Keratinocyte (primary cell): Measurements from ENCODE around the gene SF1. TPM values are rescaled to one million over a fixed set of nuclear protein-coding genes. Genes with fewer than 3 reads are reported as not detected.

Experiments used
- DNase-seq: peaks from one replicate; pipeline ENCODE4 v3.0.0-alpha.2; 2011; ENCODE audit warnings: low read depth, missing footprints, low spot score
- FAIRE-seq: peaks from 2 replicates; lab custom pipeline; 2011; peaks lifted over from hg19 to GRCh38; lab: Jason Lieb, UNC
- H2AFZ ChIP-seq: 2 replicates; pipeline ENCODE4 v1.6.0; 2012; ENCODE audit warnings: low read length, control low read depth, inconsistent platforms; ENCODE audit not compliant: control insufficient read depth
- H3K27ac ChIP-seq: 2 replicates; pipeline ENCODE4 v1.5.1; 2011; ENCODE audit warnings: low read length; ENCODE audit not compliant: control insufficient read depth, insufficient read depth
- H3K27me3 ChIP-seq: 3 replicates; pipeline ENCODE4 v1.6.0; 2011; ENCODE audit warnings: low read length; ENCODE audit not compliant: control insufficient read depth, insufficient read depth; ENCODE audit errors: extremely low read depth
- H3K36me3 ChIP-seq, 2 experiments: 2 replicates in 1 of 2; 3 replicates in 1 of 2; pipeline ENCODE4 v1.5.1; 2011; ENCODE audit warnings: low read length in 2 of 2, mild to moderate bottlenecking in 1 of 2; ENCODE audit not compliant: control insufficient read depth in 2 of 2, insufficient read depth in 2 of 2; ENCODE audit errors: extremely low read depth in 1 of 2
- H3K4me1 ChIP-seq: 3 replicates; pipeline ENCODE4 v1.5.1; 2011; ENCODE audit warnings: low read length; ENCODE audit not compliant: control insufficient read depth, insufficient read depth; ENCODE audit errors: extremely low read depth
- H3K4me2 ChIP-seq: 3 replicates; pipeline ENCODE4 v1.6.0; 2011; ENCODE audit warnings: low read depth, low read length; ENCODE audit not compliant: control insufficient read depth, insufficient read depth; ENCODE audit errors: extremely low read depth
- H3K4me3 ChIP-seq, 3 experiments: fragments of 200-600 bp in 1 of 3; sonication (generic) in 1 of 3; 2 replicates in 2 of 3; 3 replicates in 1 of 3; pipeline ENCODE4 v1.5.1; 2011 to 2016; ENCODE audit warnings: low read length in 3 of 3, mild to moderate bottlenecking in 3 of 3, control low read depth in 2 of 3, inconsistent platforms in 1 of 3, low read depth in 1 of 3, mixed read lengths in 1 of 3, mixed run types in 1 of 3, moderate library complexity in 1 of 3; ENCODE audit not compliant: control insufficient read depth in 2 of 3, insufficient read depth in 2 of 3; ENCODE audit errors: extremely low read depth in 1 of 3
- H3K79me2 ChIP-seq: 2 replicates; pipeline ENCODE4 v1.6.0; 2012; ENCODE audit warnings: low read length; ENCODE audit not compliant: control insufficient read depth, insufficient read depth
- H3K9ac ChIP-seq: 3 replicates; pipeline ENCODE4 v1.6.0; 2011; ENCODE audit warnings: low read length; ENCODE audit not compliant: control insufficient read depth, insufficient read depth; ENCODE audit errors: extremely low read depth
- H3K9me1 ChIP-seq: 3 replicates; pipeline ENCODE4 v1.6.0; 2011; ENCODE audit warnings: low read length; ENCODE audit not compliant: control insufficient read depth, insufficient read depth; ENCODE audit errors: extremely low read depth
- H3K9me3 ChIP-seq: 2 replicates; pipeline ENCODE4 v1.5.1; 2012; ENCODE audit warnings: low read depth, low read length; ENCODE audit not compliant: control insufficient read depth
- H4K20me1 ChIP-seq: 3 replicates; pipeline ENCODE4 v1.6.0; 2011; ENCODE audit warnings: low read length; ENCODE audit not compliant: control insufficient read depth, insufficient read depth; ENCODE audit errors: extremely low read depth
- EZH2 ChIP-seq: IDR thresholded peaks from one replicate; pipeline ENCODE4 v1.6.1; 2012; ENCODE audit warnings: inconsistent platforms, mild to moderate bottlenecking, low read length, moderate library complexity
- dilution Hi-C: fragments of 300-500 bp; cut with MboI; formaldehyde crosslinking; loops from one replicate; pipeline ENCODE4 v1.7.0; 2020; ENCODE audit warnings: low sequenced_read_pairs; ENCODE audit not compliant: extremely low pct_ligation_motif_present
- polyA plus RNA-seq, 5 experiments: library from polyadenylated mRNA; depleted of rRNA in 3 of 5; stranded (reverse) in 3 of 5; stranded (forward) in 1 of 5; unstranded in 1 of 5; fragments of >200 nt; gene quantifications; 1 replicate in 1 of 5; 2 replicates in 3 of 5; 3 replicates in 1 of 5; pipeline versions ENCODE4 v1.2.1 to v1.2.3, GENCODE V29; 2011 to 2012; ENCODE audit warnings: missing spikeins in 2 of 5, low read depth in 1 of 5, low replicate concordance in 1 of 5
- TF ChIP-seq, protein P1 (sequence below), 3 experiments: IDR thresholded peaks in 1 of 3; conservative IDR thresholded peaks in 1 of 3; optimal IDR thresholded peaks in 1 of 3; 2 replicates in 2 of 3; 3 replicates in 1 of 3; pipeline versions ENCODE3 to v1.5.1; 2011; ENCODE audit warnings: low read length in 3 of 3, mild to moderate bottlenecking in 3 of 3, moderate library complexity in 2 of 3, control low read depth in 1 of 3, inconsistent platforms in 1 of 3; ENCODE audit not compliant: insufficient read depth in 2 of 3; ENCODE audit errors: extremely low read depth in 1 of 3

Gene SF1
- polyA plus RNA-seq, 1 donor (not counting 4 experiments of a cell fraction or from before 2014, with no cell fraction given), result 54.5 TPM

- Histone ChIP-seq H3K4me3 (no peak overlapping the region), H3K27ac (no peak overlapping the region), H3K79me2 (peaks cover 75% of the 10 kb centered on the region), H3K27me3 (no peaks in the 10 kb centered on the region), H4K20me1 (peaks cover 42% of the 10 kb centered on the region), H3K36me3 (peaks cover 71 to 86% of the 10 kb centered on the region in 2 experiments), H3K9me1 (no peaks in the 10 kb centered on the region), H3K9ac (no peak overlapping the region), H3K4me2 (no peak overlapping the region), H2AFZ (no peak overlapping the region), H3K9me3 (no peaks in the 10 kb centered on the region), H3K4me1 (no peaks in the 10 kb centered on the region)
- FAIRE-seq (no peak), DNase-seq (no peak)
- TF ChIP-seq, protein P1, sequence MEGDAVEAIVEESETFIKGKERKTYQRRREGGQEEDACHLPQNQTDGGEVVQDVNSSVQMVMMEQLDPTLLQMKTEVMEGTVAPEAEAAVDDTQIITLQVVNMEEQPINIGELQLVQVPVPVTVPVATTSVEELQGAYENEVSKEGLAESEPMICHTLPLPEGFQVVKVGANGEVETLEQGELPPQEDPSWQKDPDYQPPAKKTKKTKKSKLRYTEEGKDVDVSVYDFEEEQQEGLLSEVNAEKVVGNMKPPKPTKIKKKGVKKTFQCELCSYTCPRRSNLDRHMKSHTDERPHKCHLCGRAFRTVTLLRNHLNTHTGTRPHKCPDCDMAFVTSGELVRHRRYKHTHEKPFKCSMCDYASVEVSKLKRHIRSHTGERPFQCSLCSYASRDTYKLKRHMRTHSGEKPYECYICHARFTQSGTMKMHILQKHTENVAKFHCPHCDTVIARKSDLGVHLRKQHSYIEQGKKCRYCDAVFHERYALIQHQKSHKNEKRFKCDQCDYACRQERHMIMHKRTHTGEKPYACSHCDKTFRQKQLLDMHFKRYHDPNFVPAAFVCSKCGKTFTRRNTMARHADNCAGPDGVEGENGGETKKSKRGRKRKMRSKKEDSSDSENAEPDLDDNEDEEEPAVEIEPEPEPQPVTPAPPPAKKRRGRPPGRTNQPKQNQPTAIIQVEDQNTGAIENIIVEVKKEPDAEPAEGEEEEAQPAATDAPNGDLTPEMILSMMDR (optimal IDR thresholded peaks at IDR 0.05 in 1 of 3, IDR thresholded peaks at IDR 0.05 in 1 of 3, conservative IDR thresholded peaks at IDR 0.05 in 1 of 3; ENCODE audit: extremely low read depth in 1 of 3, insufficient read depth in 2 of 3, low read length in 3 of 3), result no peak
- TF ChIP-seq EZH2, result no peak
- dilution Hi-C loops, result no loop called here
Observed at GRCh38 chr11:64770120-64770519, 8.2 kb downstream of the SF1 start.

DNA sequence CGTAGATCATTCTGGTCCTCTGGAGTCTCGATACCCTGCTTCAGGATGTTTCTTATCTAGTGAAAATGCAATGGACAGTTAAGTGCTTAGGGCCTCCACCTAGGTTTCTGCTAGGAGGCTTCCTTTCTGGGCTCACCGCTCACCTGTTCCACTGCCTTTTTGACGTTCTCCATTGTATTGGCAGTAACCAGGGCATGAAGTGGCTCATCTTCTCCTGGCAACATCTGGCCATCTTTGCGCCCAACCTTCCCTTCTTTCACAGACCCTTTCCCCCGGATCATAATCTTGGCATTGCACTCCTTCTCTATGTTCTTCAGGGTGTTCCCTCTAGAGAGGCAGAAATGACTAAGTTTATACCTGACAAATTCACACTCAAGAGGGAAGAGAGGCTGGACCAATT lies 9.1 kb downstream of the SF1 start:
- Histone ChIP-seq H3K79me2 (peaks cover 67% of the 10 kb centered on the region), H3K4me2 (no peak overlapping the region), H3K4me1 (peaks cover under 1% of the 10 kb centered on the region), H2AFZ (no peak overlapping the region), H4K20me1 (peaks cover 34% of the 10 kb centered on the region), H3K9me3 (no peaks in the 10 kb centered on the region), H3K27ac (no peak overlapping the region), H3K27me3 (no peaks in the 10 kb centered on the region), H3K9me1 (no peaks in the 10 kb centered on the region), H3K36me3 (peaks cover 70 to 86% of the 10 kb centered on the region in 2 experiments), H3K4me3 (no peak overlapping the region), H3K9ac (no peak overlapping the region)
- TF ChIP-seq, protein P1 (optimal IDR thresholded peaks at IDR 0.05 in 1 of 3, IDR thresholded peaks at IDR 0.05 in 1 of 3, conservative IDR thresholded peaks at IDR 0.05 in 1 of 3; ENCODE audit: extremely low read depth in 1 of 3, insufficient read depth in 2 of 3, low read length in 3 of 3), result no peak
- no peak for TF ChIP-seq EZH2
- dilution Hi-C loops, result no loop called here
- DNase-seq (no peak), FAIRE-seq (no peak)
